Keratinocyte (primary cell): ENCODE data around the gene PIGZ. TPM values are rescaled to one million over a fixed set of nuclear protein-coding genes. Genes with fewer than 3 reads are reported as not detected.

Experiments used
- DNase-seq: peaks from one replicate; pipeline ENCODE4 v3.0.0-alpha.2; 2011; ENCODE audit warnings: low read depth, missing footprints, low spot score
- FAIRE-seq: peaks from 2 replicates; lab custom pipeline; 2011; peaks lifted over from hg19 to GRCh38; lab: Jason Lieb, UNC
- H2AFZ ChIP-seq: 2 replicates; pipeline ENCODE4 v1.6.0; 2012; ENCODE audit warnings: low read length, control low read depth, inconsistent platforms; ENCODE audit not compliant: control insufficient read depth
- H3K27ac ChIP-seq: 2 replicates; pipeline ENCODE4 v1.5.1; 2011; ENCODE audit warnings: low read length; ENCODE audit not compliant: control insufficient read depth, insufficient read depth
- H3K27me3 ChIP-seq: 3 replicates; pipeline ENCODE4 v1.6.0; 2011; ENCODE audit warnings: low read length; ENCODE audit not compliant: control insufficient read depth, insufficient read depth; ENCODE audit errors: extremely low read depth
- H3K36me3 ChIP-seq, 2 experiments: 2 replicates in 1 of 2; 3 replicates in 1 of 2; pipeline ENCODE4 v1.5.1; 2011; ENCODE audit warnings: low read length in 2 of 2, mild to moderate bottlenecking in 1 of 2; ENCODE audit not compliant: control insufficient read depth in 2 of 2, insufficient read depth in 2 of 2; ENCODE audit errors: extremely low read depth in 1 of 2
- H3K4me1 ChIP-seq: 3 replicates; pipeline ENCODE4 v1.5.1; 2011; ENCODE audit warnings: low read length; ENCODE audit not compliant: control insufficient read depth, insufficient read depth; ENCODE audit errors: extremely low read depth
- H3K4me2 ChIP-seq: 3 replicates; pipeline ENCODE4 v1.6.0; 2011; ENCODE audit warnings: low read depth, low read length; ENCODE audit not compliant: control insufficient read depth, insufficient read depth; ENCODE audit errors: extremely low read depth
- H3K4me3 ChIP-seq, 3 experiments: fragments of 200-600 bp in 1 of 3; sonication (generic) in 1 of 3; 2 replicates in 2 of 3; 3 replicates in 1 of 3; pipeline ENCODE4 v1.5.1; 2011 to 2016; ENCODE audit warnings: low read length in 3 of 3, mild to moderate bottlenecking in 3 of 3, control low read depth in 2 of 3, inconsistent platforms in 1 of 3, low read depth in 1 of 3, mixed read lengths in 1 of 3, mixed run types in 1 of 3, moderate library complexity in 1 of 3; ENCODE audit not compliant: control insufficient read depth in 2 of 3, insufficient read depth in 2 of 3; ENCODE audit errors: extremely low read depth in 1 of 3
- H3K79me2 ChIP-seq: 2 replicates; pipeline ENCODE4 v1.6.0; 2012; ENCODE audit warnings: low read length; ENCODE audit not compliant: control insufficient read depth, insufficient read depth
- H3K9ac ChIP-seq: 3 replicates; pipeline ENCODE4 v1.6.0; 2011; ENCODE audit warnings: low read length; ENCODE audit not compliant: control insufficient read depth, insufficient read depth; ENCODE audit errors: extremely low read depth
- H3K9me1 ChIP-seq: 3 replicates; pipeline ENCODE4 v1.6.0; 2011; ENCODE audit warnings: low read length; ENCODE audit not compliant: control insufficient read depth, insufficient read depth; ENCODE audit errors: extremely low read depth
- H3K9me3 ChIP-seq: 2 replicates; pipeline ENCODE4 v1.5.1; 2012; ENCODE audit warnings: low read depth, low read length; ENCODE audit not compliant: control insufficient read depth
- H4K20me1 ChIP-seq: 3 replicates; pipeline ENCODE4 v1.6.0; 2011; ENCODE audit warnings: low read length; ENCODE audit not compliant: control insufficient read depth, insufficient read depth; ENCODE audit errors: extremely low read depth
- CTCF ChIP-seq, 3 experiments: IDR thresholded peaks in 1 of 3; conservative IDR thresholded peaks in 1 of 3; optimal IDR thresholded peaks in 1 of 3; 2 replicates in 2 of 3; 3 replicates in 1 of 3; pipeline versions ENCODE3 to v1.5.1; 2011; ENCODE audit warnings: low read length in 3 of 3, mild to moderate bottlenecking in 3 of 3, moderate library complexity in 2 of 3, control low read depth in 1 of 3, inconsistent platforms in 1 of 3; ENCODE audit not compliant: insufficient read depth in 2 of 3; ENCODE audit errors: extremely low read depth in 1 of 3
- EZH2 ChIP-seq: IDR thresholded peaks from one replicate; pipeline ENCODE4 v1.6.1; 2012; ENCODE audit warnings: inconsistent platforms, mild to moderate bottlenecking, low read length, moderate library complexity
- dilution Hi-C: fragments of 300-500 bp; cut with MboI; formaldehyde crosslinking; loops from one replicate; pipeline ENCODE4 v1.7.0; 2020; ENCODE audit warnings: low sequenced_read_pairs; ENCODE audit not compliant: extremely low pct_ligation_motif_present
- polyA plus RNA-seq, 5 experiments: library from polyadenylated mRNA; depleted of rRNA in 3 of 5; stranded (reverse) in 3 of 5; stranded (forward) in 1 of 5; unstranded in 1 of 5; fragments of >200 nt; gene quantifications; 1 replicate in 1 of 5; 2 replicates in 3 of 5; 3 replicates in 1 of 5; pipeline versions ENCODE4 v1.2.1 to v1.2.3, GENCODE V29; 2011 to 2012; ENCODE audit warnings: missing spikeins in 2 of 5, low read depth in 1 of 5, low replicate concordance in 1 of 5

The PIGZ gene
- polyA plus RNA-seq, 1 donor (not counting 4 experiments of a cell fraction or from before 2014, with no cell fraction given), result 1.4 TPM

GRCh38 chr3:196987022-196987421 is 18.4 kb upstream of the PIGZ start:
- Histone ChIP-seq H3K4me1 (no peaks in the 10 kb centered on the region), H3K9me3 (no peaks in the 10 kb centered on the region), H3K9me1 (no peaks in the 10 kb centered on the region), H3K27ac (no peak overlapping the region), H3K4me3 (no peak overlapping the region), H3K27me3 (peaks cover 8% of the 10 kb centered on the region), H3K4me2 (no peak overlapping the region), H3K36me3 (no peaks in the 10 kb centered on the region), H3K79me2 (no peaks in the 10 kb centered on the region), H2AFZ (no peak overlapping the region), H3K9ac (no peak overlapping the region), H4K20me1 (no peaks in the 10 kb centered on the region)
- dilution Hi-C loops, result no loop called here
- DNase-seq (no peak), FAIRE-seq (no peak)
- TF ChIP-seq CTCF (optimal IDR thresholded peaks at IDR 0.05 in 1 of 3, IDR thresholded peaks at IDR 0.05 in 1 of 3, conservative IDR thresholded peaks at IDR 0.05 in 1 of 3; ENCODE audit: extremely low read depth in 1 of 3, insufficient read depth in 2 of 3, low read length in 3 of 3), result no peak
- TF ChIP-seq EZH2, result no peak

- no peaks in the 10 kb centered on the region for H4K20me1 ChIP-seq
- no peak for FAIRE-seq
Observed at GRCh38 chr3:196985954-196986885, 17.6 kb upstream of the PIGZ start.

More at GRCh38 chr3:196985954-196986885, 17.6 kb upstream of the PIGZ start:
- H3K27ac ChIP-seq, result no peak overlapping the region
- H3K4me2 ChIP-seq, result no peak overlapping the region
- no peaks in the 10 kb centered on the region for H3K9me1 ChIP-seq
- TF ChIP-seq CTCF (optimal IDR thresholded peaks at IDR 0.05 in 1 of 3, IDR thresholded peaks at IDR 0.05 in 1 of 3, conservative IDR thresholded peaks at IDR 0.05 in 1 of 3; ENCODE audit: extremely low read depth in 1 of 3, insufficient read depth in 2 of 3, low read length in 3 of 3), result no peak
- dilution Hi-C loops, result no loop called here
- H2AFZ ChIP-seq, result no peak overlapping the region
- no peak overlapping the region for H3K9ac ChIP-seq
- no peak for DNase-seq
- H3K36me3 ChIP-seq, result no peaks in the 10 kb centered on the region
- no peaks in the 10 kb centered on the region for H3K9me3 ChIP-seq
- H3K4me3 ChIP-seq, result no peak overlapping the region
- no peaks in the 10 kb centered on the region for H3K79me2 ChIP-seq
- no peaks in the 10 kb centered on the region for H3K4me1 ChIP-seq
- H3K27me3 ChIP-seq, result peaks cover 8% of the 10 kb centered on the region
